Measurements from ENCODE around the gene MYO1C.

Gene MYO1C

GRCh38 chr17:1492249-1493206 is at the start of gene MYO1C:
Gene MYO1C (minus strand): TSS chr17:1492686. CDS start chr17:1492487, 199 bp downstream.
- peak within 1 kb of the TSS; percentile 45 for H3K4me3 ChIP-seq (ENCODE audit: control insufficient read depth, low read depth, low read length)
- DNase-seq (ENCODE audit: low read depth): no peak
- TF ChIP-seq CTCF (conservative IDR thresholded peaks at IDR 0.05; ENCODE audit: control insufficient read depth, insufficient read depth, low read depth, low read length): no peak

- TF ChIP-seq CTCF (conservative IDR thresholded peaks at IDR 0.05; ENCODE audit: control insufficient read depth, insufficient read depth, low read depth, low read length): no peak
- H3K4me3 ChIP-seq (ENCODE audit: control insufficient read depth, low read depth, low read length): no peak overlapping the region
- DNase-seq (ENCODE audit: low read depth): no peak
These were observed 49.0 kb upstream of the MYO1C start for GRCh38 chr17:1541367-1541904.

- TF ChIP-seq CTCF (conservative IDR thresholded peaks at IDR 0.05; ENCODE audit: control insufficient read depth, insufficient read depth, low read depth, low read length): no peak
- DNase-seq (ENCODE audit: low read depth): no peak
- H3K4me3 ChIP-seq (ENCODE audit: control insufficient read depth, low read depth, low read length): no peak overlapping the region
These were observed 47.3 kb upstream of the MYO1C start for GRCh38 chr17:1539811-1540210.

- H3K4me3 ChIP-seq (ENCODE audit: control insufficient read depth, low read depth, low read length): no peak overlapping the region
- DNase-seq (ENCODE audit: low read depth): no peak
These were observed 43.3 kb upstream of the MYO1C start for GRCh38 chr17:1535737-1536136.

GRCh38 chr17:1533661-1534325 is 41.3 kb upstream of the MYO1C start:
- H3K4me3 ChIP-seq (ENCODE audit: control insufficient read depth, low read depth, low read length): no peak overlapping the region
- no peak for TF ChIP-seq CTCF (conservative IDR thresholded peaks at IDR 0.05; ENCODE audit: control insufficient read depth, insufficient read depth, low read depth, low read length)

More at GRCh38 chr17:1535737-1536136, 43.3 kb upstream of the MYO1C start:
- no peak for TF ChIP-seq CTCF (conservative IDR thresholded peaks at IDR 0.05; ENCODE audit: control insufficient read depth, insufficient read depth, low read depth, low read length)

GRCh38 chr17:1532836-1533602 is 40.5 kb upstream of the MYO1C start:
- no peak overlapping the region for H3K4me3 ChIP-seq (ENCODE audit: control insufficient read depth, low read depth, low read length)
- DNase-seq (ENCODE audit: low read depth): no peak
- peak; percentile 34 for TF ChIP-seq CTCF (conservative IDR thresholded peaks at IDR 0.05; ENCODE audit: control insufficient read depth, insufficient read depth, low read depth, low read length)

More at GRCh38 chr17:1533661-1534325, 41.3 kb upstream of the MYO1C start:
- no peak for DNase-seq (ENCODE audit: low read depth)
